NCI-H748 treated with DMSO at 0.1 percent for 48 hours (cell line): ENCODE results near the gene PTPRN2.

ENCODE experiments used
- DNase-seq: peaks from one replicate; lab custom pipeline; 2025; lab: John Stamatoyannopoulos, UW

Gene PTPRN2

GRCh38 chr7:157809863-157810851 is 777.5 kb downstream of the PTPRN2 start:
- DNase-seq: no peak

- DNase-seq: no peak
Measured at GRCh38 chr7:157809154-157809862, 778.3 kb downstream of the PTPRN2 start.

- no peak for DNase-seq
Measured at GRCh38 chr7:157808042-157808441, 779.6 kb downstream of the PTPRN2 start.

DNA sequence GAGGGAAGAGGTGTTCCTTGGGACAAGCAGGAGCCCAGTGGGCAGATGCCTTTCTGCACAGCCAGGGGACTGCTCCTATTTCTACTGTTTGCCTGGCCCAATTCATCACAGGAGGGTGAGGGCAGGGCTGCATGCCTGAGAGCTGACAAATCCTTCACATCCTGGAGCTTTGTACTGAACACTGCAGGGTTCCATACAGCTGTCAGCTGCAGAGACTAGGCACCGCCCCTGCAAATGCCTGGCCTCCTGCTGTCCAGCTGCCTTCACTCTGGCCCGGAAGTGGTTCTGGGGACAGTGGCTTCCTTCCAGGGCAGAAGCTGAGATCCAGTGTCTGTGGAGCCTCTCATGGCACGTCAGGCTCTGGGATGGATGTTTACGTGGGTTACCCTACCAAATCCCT is 780.1 kb downstream of the PTPRN2 start:
- DNase-seq: no peak

DNA sequence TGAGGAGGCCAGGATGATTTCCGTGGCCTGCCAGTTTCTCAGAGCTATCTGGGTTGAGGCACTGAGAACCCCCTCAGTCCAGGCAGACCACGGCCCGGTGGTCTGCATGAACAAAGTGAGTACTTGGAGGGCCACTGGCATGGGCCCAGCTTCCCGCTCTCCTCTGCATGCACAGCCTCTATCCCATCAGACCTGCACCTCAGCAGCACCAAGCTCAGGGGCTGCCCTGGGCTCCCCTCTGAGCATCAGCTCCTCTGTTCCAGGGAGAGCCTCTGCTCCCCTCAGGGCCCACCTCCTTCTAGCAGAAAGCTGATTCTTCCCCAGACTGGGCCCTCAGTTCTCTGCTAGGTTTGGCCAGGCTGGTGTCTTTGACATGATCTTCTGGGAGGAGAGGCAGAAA is 780.9 kb downstream of the PTPRN2 start:
- DNase-seq: no peak

- DNase-seq: no peak
Measured at GRCh38 chr7:157805713-157806112, 781.9 kb downstream of the PTPRN2 start.

GRCh38 chr7:157803906-157804305 is 783.7 kb downstream of the PTPRN2 start:
- no peak for DNase-seq

GRCh38 chr7:157801971-157802675 is 785.5 kb downstream of the PTPRN2 start:
- DNase-seq: no peak

- no peak for DNase-seq
Measured at GRCh38 chr7:157801113-157801512, 786.5 kb downstream of the PTPRN2 start.

DNA sequence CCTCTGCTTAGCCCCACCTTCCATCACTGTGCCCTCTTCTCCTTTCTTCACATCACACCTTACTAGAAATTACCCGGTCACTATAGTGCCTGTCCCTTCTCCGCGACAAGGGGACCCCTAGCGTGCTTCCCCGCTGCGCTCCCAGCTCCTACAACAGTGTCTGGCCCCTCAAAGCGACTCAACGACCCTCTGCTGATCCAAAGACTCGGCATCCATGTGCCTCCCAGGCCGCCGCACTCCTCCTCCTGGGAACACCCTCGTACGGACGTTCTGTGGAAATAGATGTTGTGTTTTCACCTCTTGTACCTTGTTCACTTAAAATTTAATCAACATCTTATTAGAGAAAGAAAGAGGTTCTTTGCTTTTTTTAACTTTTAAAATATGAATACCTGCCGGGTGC is 787.3 kb downstream of the PTPRN2 start:
- DNase-seq: no peak

DNA sequence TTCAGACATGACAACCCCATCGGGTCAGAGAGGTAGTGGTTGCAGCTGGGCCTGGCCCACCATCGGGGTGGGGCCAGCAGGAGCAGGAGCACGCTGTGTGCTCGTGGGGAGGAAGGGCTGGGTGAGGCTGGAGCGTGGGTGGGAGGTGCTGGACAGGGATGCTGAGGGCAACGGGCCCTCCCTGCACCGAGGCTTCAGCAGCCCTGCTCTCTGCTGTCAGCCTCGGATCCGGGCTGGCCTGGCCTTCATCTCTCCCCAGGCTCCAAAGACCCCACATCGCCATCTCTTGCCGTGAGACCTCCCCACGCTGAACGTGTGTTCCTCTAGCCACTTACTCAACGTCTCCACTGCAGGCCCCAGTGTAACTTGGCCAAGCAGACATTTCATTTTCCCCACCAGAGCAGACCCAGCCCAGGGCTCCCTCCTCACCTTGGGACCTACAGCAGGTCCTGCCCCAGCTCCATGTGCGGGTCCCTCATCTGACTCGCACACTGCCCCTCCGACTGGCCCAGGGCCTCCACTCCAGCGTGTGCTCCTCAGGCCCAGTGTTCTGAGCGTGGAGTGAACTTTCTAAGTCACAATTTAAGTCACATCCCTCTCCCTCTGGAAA is 788.4 kb downstream of the PTPRN2 start:
- no peak for DNase-seq

GRCh38 chr7:157797361-157797760 is 790.3 kb downstream of the PTPRN2 start:
- no peak for DNase-seq

GRCh38 chr7:157796846-157797245 is 790.8 kb downstream of the PTPRN2 start:
- DNase-seq: no peak

DNA sequence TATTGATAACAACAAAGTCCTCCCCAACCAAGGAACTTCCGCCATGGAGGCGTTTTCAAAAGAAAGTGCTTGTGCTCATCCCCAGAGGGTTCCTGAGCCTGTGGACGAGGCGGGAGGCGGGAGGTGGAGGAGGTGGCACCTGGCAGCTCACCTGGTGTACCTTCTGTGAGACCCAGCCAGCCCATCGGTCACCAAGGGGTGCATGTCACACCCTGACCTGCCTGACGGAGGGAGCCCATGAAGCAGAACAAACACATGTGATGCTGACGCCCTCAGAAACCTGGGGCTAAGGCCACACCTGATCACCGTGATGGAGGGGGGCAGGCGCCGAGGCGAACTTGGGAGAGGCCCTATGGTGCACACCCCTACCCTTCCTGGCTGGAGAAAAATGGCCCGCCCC is 792.0 kb downstream of the PTPRN2 start:
- DNase-seq: no peak

- no peak for DNase-seq
Measured at GRCh38 chr7:157795199-157795598, 792.4 kb downstream of the PTPRN2 start.

GRCh38 chr7:157794746-157795065 is 792.9 kb downstream of the PTPRN2 start:
- no peak for DNase-seq

DNA sequence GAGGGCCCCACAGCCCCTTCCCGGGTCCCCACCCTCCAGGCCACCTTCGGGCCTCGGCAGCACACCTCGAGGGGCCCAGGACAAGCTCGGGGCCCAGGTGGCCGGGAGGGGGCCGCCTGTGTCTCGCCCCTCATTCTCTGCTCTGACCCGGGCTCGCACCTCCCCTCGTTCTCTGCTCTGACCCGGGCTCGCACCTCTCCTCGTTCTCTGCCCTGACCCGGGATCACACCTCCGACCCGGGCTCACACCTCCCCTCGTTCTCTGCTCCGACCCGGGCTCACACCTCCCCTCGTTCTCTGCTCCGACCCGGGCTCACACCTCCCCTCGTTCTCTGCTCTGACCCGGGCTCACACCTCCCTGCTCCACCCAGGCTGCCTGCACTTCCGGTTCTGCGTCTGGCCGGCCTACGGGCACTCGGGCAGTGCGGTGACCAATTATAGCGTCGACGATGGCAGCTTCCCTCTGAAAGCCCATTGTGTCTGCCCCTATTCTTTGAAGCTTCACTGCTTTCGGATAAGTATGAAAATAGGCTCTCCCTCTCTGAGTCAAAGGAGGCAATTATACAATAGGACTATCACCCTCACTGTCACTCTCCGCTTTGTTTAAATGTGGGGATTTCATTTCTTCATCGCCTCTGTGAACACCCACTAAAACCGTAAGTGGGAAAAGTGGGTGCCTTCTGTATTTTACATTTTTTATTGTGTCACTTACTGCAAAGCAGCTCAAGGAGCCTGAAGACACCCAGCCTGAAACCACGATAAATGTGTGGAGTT is 793.5 kb downstream of the PTPRN2 start:
- DNase-seq: no peak

DNA sequence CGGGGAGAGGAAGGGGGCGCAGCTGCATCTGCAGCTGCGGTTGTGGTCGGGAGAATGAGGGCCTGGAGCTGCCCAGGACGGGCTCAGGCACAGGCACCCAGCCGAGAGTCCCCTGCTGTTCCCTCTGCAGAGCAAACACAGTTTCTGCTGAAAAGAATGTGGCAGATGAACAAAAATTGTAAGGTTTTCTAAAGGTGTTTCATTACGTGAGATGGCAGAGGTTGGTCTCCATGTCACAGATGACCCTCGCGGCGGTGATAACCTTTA is 794.6 kb downstream of the PTPRN2 start:
- DNase-seq: no peak

- no peak for DNase-seq
Measured at GRCh38 chr7:157792241-157793086, 795.2 kb downstream of the PTPRN2 start.

DNA sequence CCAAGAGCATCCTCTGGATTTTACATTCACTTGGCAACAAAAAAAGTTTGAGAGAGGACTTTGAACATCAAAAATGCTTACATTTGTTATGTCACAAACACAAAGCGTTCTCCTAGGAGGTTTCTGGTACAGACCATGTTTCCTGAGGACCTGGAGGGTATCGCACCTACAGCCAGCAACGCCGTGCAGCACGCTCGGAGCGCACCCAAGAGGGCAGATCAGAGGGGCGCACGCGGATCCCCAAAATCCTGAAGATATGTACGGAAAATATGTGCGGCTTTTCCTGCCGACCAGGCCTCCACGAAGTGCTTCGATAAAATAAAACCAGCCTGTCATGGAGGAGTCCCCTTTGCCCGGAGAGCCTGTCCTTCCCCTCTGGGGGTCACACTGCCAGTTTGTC is 796.0 kb downstream of the PTPRN2 start:
- no peak for DNase-seq

GRCh38 chr7:157791261-157791660 is 796.4 kb downstream of the PTPRN2 start:
- DNase-seq: no peak
